Stimulated activated CD4-positive, alpha-beta T cell treated with anti-CD3 and anti-CD28 coated beads, Interleukin-4, amount 100 ng/mL, for 48 hours (primary cell): ENCODE data around the gene GNAI3.

Experiments used
- DNase-seq, 2 donors: peaks; one replicate each; pipeline ENCODE4 v3.0.0-alpha.2; 2020; ENCODE audit warnings: low read depth in 2 of 2

Gene GNAI3

DNA sequence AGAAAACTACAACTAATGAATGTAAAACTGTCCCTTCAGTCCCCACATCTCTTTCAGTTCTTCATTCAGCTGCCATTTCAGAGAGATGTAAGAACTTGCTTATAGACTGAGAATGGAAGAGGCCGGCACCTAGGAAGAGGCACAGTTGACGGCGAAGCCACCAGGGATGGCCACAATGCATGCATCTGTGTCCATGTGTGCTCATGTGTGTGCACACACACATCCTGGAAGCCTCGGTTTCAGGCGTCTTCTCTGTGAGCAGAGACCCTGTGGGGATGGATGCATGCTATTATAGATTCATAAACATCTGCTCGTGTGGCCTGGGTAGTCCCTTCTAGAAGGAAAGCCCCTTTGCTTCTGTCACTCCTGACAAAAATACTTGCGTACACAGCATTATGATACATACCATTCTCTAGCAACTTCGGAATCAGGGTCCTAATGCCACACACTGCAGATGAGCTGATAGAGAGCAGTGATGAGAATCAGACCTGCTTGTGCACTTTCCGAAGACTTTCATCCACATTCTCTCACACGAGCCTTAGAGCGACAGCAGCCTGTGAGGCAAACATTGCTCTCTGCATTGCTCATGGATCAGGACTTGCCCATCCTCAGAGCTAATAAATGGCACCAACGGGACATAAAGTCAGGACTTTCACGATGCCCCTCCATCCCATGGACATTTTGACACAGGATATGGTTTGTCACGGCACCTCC lies 21.2 kb upstream of the GNAI3 start:
- DNase-seq: no peak

DNA sequence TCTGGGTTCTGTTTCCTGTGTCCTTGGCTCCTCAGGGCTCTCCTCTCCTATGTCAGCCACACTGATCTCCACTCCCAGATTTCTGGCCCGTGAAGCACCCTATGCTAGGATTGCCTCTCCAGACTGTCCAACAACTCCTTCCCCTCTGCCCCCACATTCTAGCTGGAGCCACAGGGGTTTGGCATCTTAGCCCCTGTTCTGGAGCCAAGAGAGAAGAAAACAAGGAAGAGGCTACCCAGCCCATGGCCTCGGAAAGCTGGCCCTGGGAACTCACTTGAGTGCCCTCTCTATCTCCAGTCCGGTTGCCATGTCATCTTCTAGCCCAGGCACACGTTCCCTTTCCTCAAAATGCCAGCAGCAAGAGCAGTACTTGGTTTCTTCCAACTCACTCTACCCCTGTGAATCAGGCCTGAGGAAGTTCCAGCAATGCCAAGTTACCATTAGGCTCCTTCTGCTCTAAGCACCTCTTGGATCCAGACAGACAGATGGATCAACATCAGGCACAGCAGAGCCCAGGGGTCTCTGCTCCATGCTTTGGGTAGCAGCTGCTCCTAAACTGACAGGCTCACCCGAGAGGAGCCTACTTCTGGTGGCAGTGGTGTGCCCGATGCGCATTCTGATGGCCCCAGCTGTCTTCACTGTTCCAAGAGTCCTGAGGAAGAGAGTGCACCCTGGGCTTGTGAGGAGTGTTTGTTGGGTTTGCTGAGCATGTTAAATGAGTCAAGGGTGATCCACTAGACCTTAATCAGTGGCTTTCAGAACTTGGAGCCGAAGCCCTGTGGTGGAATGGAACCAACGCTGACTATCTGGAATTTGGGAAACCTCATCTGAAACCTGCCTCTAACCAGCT lies 20.3 kb upstream of the GNAI3 start:
- no peak for DNase-seq

DNA sequence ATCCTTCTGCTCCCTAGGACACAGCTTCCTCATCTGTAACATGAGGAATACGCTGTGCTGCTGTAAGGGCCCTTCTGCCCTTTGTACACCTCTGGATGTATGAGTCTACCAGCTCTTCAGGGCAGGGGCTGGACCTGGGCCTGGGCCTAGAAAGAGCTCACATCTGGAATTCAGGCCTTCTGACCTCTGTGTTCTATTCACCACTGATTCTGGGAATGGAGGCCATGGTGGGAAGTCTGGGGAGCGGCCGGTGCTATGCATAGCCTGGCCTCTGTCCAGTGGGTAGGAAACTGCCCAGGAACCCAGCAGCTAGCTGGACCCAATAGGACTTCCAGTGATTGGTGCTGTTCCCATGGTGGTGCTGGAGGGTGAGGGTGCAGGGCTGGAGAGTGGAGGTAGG lies 19.7 kb upstream of the GNAI3 start:
- no peak for DNase-seq

DNA sequence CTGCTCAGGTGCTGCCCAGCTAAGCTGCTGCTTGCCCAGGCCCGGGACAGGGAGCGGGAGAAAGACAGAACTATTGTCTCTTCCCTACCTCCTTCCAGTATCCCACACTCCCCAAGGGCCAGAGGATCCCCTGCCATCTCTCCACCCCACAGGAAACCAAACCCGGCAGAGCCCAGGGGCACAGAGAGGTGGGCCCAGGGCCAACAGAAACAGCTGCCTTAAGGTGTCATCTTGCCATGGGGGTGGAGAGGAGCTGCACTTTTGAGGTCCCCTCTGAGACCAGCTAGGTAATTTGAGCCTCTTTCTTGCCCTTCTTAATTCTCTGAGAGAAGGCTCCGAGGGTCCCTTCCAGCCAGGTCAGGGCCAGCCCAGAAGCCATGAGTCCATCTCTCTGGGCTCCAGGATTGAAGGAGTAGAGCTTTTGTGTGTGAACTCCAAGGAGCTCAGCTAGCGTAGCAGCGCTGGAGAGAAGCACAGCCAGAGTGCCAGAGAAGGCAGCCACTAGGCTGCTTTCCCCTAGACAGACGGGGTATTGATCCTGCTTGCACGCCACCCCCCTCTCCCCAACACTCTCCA lies 18.4 kb upstream of the GNAI3 start:
- no peak for DNase-seq

DNA sequence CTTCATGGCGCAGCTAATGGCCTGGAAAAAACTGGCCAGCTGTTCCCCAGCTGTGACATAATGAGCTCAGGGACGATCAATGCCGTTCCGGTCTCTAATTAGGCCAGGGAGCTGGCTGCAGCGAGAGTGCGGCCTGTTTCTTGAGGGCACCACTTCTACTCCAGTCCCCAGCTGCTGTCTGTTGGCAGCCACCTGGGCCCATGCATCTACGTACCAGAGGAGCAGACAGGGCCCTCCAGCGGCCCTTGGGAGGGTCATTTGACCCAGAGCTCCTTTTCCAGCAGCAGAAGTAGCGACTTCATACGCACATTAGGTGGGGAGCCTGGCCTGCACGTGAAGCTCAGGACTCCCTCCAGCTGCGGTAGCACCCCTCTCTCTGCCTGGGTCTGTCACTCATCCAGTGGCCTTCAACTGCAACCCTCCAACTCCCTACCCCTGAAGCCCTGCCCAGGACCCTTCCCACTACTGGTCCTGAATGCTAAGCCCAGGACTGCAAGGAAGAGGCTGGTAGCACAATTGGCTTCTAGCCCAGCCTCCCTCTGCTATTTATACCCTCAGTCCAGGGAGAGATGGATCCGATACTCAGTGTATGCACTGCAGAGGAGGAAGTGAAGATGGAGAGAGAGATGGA lies 17.8 kb upstream of the GNAI3 start:
- no peak for DNase-seq

DNA sequence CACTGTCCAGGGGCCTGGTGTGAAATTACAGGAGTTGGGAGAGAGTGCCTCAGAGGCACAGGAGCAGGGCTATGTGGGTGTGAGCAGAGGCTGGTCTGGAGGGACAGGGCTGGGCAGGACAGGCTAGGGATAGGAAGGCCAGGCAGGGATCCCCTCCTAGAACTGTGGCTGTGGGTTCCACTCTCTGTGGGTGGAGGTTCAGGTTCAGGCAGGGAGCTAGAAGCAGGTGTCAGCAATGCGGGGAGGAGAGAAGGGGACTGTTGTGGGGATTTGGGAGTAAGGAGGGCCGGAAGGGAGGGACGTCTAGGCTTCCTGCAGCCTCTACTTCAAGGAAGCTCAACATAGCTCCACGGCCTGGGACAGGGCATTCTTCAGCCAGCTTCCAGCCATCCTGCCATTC lies 17.0 kb upstream of the GNAI3 start:
- DNase-seq: no peak

DNA sequence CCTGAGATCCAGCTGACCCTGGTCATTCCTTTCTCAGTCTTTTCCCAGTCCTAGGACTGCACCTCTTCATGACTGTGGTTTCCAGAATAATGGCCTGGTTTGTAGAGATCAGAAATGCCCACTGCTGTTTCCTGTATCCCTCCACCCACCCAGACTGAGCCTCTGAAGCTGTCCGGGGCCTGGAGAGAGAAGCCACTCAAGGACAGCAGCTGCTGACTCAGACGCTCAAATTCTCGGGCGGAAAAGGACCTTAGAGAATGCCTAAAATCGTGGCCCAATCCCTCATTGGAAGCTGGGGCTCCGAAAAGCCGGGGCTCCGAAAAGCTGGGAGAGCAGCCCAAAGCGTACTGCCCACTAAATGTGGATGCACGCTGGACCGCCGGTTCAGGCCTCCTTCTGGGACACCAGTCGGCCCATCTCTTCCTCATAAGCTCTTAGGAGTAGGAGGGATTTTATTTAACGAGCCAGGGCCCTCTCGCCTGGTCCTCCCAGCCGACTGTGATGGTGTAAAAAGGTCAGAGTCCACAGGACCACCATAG lies 16.5 kb upstream of the GNAI3 start:
- no peak for DNase-seq

DNA sequence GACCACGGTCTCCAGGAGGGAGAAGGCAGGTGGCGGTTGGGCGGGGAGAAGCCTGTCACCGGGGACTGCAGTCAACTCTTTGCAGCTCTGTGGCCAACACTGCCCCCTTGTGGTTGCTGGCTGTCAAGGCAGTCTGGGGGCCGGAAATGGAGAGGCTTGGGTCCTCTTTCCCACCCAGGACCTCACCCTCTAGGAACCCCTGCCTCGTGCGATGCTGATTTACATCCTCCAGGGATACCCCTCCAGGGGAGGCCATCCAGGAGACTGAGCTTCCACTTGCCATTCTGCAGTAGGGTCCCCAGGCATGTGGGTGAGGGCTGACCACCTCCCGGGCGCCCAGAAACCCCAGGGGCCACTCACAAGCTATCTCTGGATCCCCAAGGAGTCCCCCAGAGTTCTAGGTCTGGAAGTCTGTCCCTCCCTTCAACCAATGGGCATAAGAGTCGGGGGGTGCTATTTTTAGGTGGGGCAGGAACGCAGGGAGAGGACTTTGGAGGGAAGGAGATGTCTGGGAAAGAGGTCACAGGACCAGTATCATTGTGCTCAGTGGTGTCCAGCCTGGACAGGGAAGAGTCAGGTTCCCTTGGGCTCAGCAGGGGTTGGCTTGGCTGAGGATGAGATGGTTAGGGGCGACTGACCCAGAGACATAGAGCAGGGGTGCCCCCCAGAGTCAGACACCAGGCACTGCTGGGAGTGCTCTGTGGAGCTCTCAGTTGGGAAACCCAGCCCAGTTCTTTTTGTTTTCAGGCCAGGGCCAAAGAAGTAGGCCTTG lies 15.9 kb upstream of the GNAI3 start:
- peak; percentile 85 to 92 for DNase-seq

DNA sequence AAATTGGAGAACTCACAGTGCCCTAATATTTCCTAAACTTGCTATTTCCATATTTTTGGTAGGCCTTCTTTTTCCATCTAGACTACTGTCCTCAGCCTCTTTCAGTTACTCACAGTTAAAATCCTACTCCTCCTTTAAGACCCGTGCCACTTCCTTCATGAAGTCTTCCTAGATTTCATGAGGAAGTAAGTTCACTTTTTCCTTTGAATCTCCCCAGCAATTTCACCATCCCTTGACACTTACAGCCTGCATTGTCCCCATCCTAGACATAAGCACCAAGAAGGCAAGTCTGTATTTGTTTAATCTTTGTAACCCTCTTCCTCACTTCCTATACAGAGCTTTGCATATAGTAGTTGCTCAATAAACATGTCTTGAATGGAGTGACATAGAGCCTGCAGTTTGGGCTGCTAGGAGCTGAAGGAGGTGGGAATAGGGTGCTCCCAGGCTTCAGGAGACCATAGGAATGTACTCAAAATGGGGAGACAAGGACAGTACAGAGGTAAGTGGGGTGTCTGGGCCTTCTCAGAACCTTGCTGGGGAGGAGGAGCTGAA lies 14.0 kb upstream of the GNAI3 start:
- no peak for DNase-seq

DNA sequence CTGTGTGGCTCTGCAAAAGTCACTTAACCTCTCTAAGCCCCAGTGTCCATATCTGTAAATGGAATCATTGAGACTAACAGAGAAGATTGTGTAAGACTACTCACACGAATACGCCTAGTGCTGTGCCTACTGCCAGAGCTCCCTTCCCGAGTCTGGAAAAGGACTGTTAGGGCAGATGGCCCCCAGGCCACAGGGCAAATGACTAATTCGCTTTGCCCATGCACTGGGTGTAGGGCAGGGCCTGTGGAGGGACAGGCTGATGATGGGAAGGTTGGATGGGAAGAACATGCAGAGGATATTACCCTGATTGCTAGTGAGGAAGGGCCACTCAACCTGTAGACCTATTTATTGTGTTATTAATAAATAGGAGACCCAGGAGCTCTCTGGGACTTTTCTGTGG lies 12.9 kb upstream of the GNAI3 start:
- DNase-seq: no peak

DNA sequence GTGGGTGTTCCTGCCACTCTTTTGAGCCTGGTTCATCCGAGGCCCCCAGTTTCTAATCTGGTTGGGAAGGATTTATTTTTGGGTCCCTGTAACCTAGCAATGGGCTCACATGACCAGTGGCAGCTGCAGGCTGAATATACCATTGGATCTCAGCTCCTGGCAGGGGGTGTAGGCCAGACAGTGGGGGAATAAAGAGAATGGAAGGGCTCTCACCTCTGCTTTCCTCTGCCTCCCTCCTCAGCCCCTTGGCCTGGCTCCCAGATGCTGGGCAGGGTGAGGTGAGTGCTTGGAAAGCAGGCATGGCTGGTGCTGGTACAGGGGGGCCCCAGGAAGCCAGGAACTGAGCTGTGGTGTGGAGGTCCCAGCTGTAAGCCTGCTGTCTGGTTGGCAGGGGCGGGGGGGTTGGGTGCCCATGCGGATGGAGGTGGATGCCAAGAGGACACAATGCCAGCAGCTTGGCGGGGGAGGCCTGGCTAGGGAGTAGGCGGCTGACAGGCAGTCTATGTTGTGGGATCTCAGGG lies 12.4 kb upstream of the GNAI3 start:
- DNase-seq: no peak

DNA sequence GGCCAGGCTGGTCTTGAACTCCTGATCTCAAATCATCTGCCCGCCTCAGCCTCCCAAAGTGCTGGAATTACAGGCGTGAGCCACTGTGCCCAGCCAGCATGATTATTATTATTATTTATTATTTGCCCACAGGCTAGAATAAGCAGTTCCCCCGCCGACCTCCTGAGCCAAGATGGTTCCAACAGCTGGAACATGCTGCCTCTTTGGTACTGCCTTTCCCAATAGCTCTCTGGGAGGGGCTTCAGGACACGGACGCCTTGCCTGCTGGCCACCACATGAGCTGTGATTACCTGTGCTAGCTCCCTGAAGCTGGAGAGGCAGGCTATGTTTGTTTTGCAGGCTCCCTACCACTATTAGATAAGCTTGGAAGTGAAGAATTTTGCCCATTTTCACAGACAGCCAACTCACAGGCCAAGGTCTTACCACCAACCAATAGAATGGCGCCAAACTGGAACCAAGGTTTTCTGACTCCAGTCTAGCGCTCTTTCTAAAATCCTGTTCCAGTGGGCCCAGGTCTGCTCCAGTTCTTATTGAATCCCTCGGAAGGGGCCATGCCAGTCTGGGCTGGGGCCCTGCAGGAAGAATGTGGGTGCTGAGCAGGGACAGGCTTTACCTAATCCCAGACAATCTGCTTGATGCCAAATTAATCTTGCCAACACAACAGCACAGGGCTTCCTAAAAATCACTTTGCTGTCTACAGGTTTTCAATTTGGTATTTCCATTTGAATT lies 10.8 kb upstream of the GNAI3 start:
- no peak for DNase-seq

DNA sequence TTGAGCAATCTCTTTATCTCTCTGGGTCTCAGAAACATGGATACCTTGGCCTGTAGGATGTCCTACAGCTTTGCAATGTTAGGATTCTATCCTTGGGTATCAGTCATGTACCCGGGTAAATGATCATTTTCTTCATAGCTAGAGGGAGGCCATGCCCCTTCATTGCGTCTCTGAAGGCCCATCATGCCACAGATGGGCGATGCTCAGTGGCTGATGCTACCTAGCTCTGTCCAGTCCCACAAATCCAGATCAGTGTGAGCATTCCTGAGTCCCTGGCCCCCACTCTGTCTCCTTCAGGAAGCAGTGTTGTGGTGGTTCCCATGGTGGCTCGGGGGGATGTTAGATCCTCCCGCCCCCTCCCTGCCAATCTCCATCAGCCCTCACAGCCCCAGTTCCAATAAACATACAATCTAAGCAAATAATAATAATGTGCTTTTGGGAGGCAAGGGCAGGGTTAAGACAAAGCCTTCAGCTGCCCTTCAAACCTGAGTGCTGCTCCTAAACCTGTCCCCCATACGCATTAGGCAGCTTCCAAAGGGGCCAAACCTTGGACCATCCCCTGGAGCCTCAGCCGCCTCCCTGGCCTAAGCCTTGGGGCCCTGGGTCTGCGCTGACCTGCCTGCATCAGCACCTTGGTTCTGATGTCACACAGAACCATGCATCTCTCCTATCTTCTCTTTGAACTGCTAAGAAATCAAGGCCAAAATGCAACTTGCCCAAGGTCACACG lies 9.4 kb upstream of the GNAI3 start:
- DNase-seq: no peak

DNA sequence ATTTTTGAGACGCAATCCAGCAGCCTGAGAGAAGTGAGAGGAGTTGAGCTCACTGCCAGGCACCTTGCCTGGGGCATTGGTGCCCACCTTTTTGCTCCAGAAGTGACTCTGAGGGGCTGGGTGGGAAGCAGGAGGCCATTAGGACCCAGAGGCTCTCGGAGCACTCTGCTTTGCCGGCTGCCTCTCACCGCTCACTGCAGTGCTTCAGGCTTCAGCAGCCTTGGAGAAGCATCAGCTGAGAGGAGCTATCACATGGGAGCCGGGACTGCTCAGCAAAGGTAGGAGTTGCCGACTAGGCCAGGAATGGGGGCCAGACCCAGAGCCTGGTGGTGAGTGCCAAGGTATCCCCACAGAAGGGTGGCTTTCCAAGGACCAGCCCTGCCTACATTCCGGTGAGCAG lies 8.7 kb upstream of the GNAI3 start, which contains the start of gene GPR61:
GPR61 (plus strand) TSS at position 197 of the 400 bp plus-strand sequence. CDS start 3,151 bp downstream, outside the sequence.
- no peak for DNase-seq

DNA sequence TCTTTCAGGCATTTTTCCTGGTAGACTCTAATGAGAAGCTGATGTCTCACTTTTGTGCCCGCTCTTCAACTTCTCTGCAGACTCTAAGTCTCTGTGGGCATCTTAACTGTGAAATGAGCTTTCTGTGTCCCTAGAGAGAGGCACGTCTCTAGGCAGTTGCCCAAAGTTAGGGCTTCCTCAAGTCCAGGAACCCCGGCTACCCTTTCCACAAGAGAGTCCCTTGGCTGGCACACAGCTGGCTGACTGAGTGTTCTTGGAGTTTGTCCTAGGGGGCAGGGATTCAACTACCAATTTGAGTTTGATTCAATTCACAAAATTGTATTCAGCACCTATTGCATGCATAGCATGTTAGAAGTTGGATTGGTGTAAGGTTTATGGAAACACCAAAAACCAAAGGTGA lies 7.3 kb upstream of the GNAI3 start:
- no peak for DNase-seq

DNA sequence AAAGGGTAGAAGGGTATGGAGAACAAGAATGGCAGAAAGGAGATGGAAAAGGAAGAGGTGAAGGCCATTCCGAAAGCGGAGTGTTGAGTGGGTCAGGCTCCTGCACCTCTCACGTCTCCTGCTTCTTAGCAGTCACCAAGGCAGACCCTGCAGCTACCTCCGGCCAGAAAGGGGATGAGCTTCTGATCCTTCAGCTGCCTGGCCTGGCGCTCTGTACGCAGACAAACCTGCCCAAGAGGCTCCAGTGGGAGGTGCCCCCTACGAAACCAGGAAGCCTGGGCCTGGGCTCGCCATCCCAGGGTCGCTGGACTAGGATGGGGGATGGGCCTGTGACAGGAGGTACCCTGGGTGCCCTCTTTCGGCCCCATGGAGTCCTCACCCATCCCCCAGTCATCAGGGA lies 5.8 kb upstream of the GNAI3 start:
- DNase-seq: no peak

DNA sequence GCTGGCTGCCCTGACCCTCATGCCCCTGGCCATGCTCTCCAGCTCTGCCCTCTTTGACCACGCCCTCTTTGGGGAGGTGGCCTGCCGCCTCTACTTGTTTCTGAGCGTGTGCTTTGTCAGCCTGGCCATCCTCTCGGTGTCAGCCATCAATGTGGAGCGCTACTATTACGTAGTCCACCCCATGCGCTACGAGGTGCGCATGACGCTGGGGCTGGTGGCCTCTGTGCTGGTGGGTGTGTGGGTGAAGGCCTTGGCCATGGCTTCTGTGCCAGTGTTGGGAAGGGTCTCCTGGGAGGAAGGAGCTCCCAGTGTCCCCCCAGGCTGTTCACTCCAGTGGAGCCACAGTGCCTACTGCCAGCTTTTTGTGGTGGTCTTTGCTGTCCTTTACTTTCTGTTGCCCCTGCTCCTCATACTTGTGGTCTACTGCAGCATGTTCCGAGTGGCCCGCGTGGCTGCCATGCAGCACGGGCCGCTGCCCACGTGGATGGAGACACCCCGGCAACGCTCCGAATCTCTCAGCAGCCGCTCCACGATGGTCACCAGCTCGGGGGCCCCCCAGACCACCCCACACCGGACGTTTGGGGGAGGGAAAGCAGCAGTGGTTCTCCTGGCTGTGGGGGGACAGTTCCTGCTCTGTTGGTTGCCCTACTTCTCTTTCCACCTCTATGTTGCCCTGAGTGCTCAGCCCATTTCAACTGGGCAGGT lies 5.0 kb upstream of the GNAI3 start:
- DNase-seq: no peak

DNA sequence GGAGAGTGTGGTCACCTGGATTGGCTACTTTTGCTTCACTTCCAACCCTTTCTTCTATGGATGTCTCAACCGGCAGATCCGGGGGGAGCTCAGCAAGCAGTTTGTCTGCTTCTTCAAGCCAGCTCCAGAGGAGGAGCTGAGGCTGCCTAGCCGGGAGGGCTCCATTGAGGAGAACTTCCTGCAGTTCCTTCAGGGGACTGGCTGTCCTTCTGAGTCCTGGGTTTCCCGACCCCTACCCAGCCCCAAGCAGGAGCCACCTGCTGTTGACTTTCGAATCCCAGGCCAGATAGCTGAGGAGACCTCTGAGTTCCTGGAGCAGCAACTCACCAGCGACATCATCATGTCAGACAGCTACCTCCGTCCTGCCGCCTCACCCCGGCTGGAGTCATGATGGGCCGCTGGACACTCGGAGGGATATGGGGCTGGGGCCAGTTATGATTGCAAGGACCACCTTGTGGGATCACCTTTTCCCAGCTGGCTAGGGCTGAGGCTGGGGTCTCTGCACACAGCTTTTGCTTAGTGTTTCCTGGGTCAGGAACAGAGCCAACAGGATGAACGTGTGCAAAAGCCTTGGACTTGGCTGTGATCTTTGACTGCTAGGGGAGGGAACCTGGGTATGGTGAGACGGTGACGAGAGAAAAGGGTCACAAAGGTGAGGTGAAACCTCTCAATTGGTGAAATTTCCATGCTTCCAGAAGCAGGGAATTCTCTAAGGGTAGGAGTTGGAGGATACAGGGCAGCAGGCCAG lies 4.3 kb upstream of the GNAI3 start:
- no peak for DNase-seq
